GM18867 (cell line): ENCODE measurements around the gene SLC25A17.
"Not testable (repeated sequence)": the region's sequence is repeated elsewhere in the genome, so short reads cannot be mapped to it uniquely, and the experiment has no call there.

ENCODE experiments used
- ATAC-seq: cut with Tn5 transposase; IDR thresholded peaks from one replicate; pipeline ENCODE4 v1.9.1; 2021; ENCODE audit warnings: mild to moderate bottlenecking, moderate library complexity; ENCODE audit not compliant: unreplicated experiment

The SLC25A17 gene

DNA sequence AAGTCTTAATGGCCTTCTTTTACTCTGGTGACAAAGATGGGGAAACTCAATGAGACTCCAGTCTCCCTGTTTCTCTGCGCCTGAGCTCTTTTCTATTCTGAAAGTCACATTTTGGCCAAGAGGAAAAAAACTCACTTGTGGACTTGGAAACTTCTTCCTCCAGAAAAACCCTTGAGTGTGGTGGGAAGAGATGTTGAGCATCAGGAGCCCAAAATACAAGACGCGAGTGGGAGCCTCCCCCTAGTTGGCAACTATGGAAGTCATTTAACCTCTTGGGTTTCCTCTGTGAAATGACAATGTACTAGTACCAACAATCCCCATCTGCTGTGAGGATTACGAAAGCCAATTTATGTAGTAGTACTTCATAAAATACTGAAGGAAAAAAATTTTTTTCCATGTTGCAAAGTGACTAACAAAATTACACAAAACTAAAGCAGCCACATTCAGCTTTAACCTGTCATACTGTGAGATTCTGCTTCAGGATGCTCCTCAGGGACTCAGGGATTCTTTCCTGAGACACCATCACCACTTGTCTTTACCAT lies 524 bp upstream of the SLC25A17 start:
- ATAC-seq: no peak

DNA sequence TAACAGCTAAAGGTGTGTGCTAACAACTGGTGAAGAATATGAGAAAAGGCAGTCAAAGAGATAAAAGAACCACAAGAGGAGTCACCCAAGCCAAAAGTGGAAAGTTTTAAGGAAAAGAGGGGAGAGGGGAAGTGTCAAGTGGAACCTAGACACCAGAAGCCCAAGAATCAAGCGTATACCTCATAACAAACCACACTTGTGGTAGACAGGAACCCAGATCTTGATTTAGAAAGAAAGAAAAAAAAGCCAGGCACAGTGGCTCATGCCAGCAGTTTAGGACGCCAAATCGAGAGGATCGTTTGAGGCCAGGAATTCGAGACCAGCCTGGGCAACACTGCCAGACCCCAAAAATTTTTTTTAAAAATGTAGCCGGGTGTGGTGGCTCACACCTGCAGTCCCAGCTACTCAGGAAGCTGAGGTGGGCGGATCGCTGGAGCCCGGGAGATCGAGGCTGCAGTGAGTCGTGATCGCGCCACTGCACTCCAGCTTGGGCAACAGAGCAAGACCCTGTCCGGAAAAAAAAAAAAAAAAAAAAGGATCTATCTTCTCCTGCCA lies 877 bp downstream of the SLC25A17 start:
- no peak for ATAC-seq

DNA sequence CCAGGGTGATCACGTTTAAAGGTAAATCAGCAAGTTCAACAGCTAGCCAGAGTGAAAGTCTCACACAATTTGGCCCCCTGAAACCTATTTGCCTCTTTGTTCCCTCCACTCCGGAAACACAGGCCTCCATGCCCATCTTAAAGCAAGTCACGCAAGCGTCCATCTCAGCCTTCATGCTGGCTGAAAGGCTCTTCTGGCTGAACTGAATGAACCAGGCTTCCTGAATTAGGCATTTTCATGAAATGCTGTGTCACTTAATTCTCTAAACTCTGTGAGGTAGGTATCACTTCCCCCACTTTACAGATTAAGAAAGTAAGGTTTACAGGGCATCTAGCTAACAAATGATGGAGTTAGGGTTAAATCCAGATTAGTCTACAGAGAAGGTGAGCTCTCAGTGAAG lies 1.4 kb downstream of the SLC25A17 start:
- ATAC-seq: no peak

DNA sequence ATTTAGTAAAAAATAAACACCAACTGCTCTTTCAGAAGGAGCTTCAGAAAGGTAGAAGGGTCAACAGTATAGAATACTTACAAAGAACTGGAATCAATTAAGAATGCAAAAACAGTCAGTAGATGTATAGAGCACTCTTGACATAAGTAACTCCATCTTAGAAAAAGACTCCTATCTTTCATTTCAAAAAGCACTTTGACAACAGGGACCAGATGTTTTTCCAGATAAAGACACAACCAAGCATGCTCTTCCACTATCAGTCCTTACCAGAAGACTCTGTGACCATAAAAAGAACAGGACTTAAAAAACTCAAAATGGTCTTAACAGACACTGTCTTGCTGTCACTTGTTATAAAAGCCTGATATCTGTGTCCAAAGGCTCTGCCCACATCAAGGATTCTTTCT lies 5.2 kb downstream of the SLC25A17 start:
- no peak for ATAC-seq

DNA sequence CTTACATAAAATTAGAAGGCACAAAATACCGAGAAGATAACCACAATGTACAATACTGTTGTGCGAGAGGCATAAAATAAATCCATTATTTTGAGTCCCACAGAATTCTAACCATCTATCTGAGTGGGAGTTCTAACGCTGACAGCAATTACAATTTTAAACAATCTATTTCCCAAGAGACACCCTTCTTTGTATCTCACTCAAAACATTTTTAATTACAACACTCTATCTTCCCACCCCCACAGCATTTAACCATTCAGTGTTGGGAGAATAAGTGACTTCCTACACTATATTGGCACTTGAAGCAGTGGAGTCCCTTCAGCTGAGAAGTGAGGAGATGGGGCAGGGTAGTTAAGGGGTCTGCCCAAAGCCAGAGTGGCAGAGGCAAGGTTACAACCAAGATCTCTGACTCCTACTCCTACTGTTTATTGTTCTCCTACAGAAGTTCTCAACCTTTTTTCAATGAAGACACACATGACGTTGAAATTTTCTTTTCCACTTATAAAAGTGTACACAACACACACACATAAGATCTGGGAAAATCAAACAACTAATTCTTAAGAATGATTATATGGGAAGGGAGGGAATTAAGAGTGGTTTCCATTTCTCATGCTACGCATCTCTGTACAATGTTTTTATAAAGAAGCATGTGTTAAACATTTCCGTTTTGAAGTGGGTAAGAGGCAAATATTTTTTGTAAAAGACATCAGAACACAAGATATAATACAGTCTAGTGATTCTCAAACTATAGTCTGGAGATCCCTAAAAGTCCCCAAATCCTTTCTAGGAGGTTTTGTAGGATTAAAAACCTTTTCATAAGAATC lies 10.9 kb downstream of the SLC25A17 start:
- ATAC-seq: no peak

DNA sequence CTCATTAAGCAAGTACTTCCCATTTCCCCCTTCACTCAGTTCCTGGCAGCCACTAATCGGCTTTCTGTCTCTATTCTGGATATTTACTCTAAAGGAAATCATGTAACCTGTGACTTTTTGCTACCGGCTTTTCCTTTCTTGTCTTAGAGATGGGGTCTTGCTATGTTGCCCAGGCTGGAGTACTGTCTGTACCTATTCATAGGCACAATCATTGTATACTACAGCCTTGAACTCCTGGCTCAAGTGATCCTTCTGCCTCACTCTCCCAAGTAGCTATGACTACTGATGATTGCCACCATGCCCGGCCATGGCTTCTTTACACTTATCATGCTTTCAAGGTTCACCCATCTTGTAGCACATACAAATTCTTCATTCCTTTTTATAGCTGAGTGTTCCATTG lies 12.4 kb downstream of the SLC25A17 start:
- ATAC-seq: no peak

DNA sequence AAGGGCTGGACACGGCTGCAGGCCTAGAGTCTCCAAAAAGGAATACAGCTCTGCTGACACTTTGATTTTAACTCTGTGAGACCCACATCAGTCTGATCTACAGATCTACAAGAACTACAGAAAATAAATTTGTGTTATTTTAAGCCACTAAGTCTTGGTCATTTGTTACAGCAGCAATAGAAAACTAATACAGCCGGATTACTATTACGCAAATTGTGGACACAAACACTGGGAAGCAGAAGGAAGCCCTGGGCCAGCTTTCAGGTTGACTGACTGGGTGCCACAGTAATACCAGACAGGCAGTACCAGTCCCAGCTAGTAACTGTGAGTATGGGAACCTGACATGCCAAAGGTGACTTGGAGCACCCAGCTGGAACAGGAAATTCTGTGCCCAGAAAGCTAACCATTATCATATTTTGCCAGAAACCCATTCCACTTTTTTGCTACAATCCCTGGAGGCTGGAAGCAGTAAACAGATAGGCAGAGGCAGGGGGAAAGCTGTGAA lies 13.4 kb downstream of the SLC25A17 start:
- ATAC-seq: no peak

DNA sequence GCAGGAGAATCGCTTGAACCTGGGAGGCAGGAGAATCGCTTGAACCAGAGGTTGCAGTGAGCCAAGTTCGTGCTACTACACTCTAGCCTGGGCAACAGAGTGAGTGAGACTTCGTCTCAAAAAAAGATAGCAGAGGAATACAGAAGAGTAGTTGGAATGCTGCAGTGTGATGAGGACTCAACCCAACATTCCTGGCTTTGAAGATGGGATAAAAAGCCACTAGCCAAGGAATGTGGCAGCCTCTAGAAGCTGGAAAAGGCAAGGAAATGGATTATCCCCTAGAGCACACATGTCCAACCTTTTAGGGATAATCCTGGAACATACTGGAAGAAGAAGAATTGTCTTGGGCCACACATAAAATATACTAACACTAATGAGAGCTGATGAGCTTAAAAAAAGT lies 13.9 kb downstream of the SLC25A17 start:
- no peak for ATAC-seq

DNA sequence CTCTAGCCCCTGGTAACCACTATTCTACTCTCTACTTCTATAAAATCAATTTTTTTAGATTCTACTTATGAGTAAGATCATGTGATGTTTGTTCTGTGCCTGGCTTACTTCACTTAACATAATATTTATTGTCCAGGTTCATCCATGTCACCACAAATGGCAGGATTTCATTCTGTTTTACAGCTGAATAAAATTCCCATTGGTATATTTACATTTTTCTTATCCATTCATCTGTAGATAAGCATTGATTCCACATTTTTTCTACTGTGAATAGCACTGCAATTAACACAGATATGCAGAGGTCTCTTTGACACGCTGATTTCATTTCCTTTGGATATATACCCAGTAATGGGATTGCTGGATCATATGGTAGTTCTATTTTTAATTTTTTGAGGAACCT lies 15.8 kb downstream of the SLC25A17 start:
- ATAC-seq: no peak

DNA sequence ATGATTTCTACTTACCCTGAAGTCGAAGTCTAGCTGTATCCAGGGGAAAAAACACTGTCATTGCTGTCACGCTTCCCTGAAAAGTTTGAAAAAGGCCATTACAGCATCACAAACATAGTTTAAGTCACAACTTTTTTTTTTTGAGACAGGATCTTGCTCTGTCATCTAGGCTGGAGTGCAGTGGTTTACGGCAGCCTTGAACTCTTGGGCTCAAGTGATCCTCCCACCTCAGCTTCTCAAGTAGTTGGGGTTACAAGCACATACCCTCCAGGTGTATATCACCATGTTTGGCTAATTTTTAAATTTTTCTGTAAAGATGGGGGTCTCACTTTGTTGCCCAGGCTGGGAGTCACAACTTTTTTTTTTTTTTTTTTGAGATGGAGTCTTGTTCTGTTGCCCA lies 20.1 kb downstream of the SLC25A17 start:
- ATAC-seq: no peak

DNA sequence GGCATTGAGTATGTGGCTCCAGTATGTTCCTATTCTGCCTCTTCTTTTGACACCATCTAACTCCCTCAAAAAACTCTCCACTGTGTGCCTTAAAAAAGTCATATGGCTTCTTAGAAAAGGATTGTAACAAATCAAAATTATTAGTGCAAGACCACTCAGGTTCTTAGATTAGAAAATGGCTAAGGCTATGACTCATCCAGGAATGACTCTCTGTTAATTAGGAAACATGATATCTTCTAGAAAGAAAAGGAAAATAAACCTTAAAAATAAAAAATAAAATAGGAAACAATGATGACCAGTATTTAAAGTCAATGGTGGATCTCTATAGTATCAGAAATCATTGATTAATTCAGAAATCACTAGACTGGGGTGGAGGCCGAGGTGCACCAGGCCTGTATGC lies 21.7 kb downstream of the SLC25A17 start:
- ATAC-seq: no peak

DNA sequence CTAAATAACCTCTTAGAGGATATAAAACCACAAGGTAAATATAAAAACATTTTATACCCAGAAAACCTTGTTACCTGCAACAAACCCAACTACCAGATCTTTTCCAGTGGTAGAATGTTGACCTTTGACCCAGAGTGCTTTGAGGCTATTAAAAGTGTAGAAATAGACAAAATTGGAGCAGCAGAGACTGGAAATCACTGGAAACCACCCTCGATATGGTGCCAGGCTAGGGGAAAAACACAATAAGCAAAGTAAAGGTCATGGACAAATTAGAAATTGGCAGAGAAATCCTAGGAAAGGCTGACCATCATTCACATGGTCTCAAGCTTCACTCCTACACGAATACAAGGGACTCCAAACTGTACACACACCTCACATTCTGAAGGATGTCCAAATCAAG lies 26.7 kb downstream of the SLC25A17 start:
- no peak for ATAC-seq

DNA sequence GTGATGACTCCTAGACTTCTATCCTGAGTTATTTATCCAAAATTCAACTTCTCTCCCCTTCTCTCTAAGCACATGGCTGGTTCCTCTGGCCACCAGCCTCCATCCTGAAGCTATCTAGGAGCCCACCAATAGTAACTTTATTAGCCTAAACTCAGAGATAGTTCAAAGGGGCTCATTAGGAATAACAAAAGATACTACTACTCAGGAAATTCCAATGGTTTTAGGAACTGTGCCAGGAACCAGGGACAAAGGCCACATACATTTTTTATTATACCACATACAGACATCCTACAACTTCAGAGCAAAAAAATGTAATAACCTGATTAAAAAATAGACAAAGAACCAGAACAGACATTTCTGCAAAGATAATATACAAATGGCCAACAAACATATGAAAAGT lies 27.9 kb downstream of the SLC25A17 start:
- no peak for ATAC-seq

DNA sequence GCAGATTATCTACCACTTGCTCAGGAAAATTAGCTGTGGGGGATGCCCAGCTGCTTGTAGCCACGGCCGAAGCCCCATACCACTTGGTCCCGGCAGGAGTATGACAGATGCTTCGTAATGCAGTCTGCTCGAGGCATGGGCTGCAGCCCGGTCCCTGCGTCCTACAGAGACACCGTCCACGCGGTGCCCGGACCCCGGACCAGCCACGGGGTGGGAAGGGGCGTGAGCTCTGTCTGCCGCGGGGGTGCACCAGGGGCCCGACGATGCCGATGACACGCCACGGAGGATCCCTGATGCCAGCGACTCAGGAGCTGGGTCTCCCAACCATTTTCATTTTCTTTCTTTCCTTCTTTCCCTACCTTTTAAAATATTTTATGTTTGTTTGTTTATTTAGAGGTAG lies 30.0 kb downstream of the SLC25A17 start:
- ATAC-seq: no peak

DNA sequence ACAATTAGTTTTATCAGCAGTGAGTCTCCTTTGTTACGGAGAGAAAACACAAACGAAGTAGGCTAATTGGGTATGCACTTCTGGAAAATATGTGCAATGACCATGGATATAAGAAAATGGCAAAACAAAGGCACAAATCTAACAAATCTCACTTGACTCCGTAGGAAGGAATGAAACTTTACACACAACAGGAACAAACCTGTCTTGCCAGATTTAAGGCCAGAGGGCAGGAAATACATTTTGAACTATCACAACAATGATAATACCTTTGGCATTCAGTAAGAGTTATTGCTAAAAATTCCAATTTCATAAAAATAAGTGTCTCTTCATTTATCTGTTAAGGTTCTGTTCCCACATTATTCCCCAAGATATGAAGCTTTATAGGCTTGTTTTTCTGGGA lies 36.6 kb downstream of the SLC25A17 start:
- ATAC-seq: no peak

DNA sequence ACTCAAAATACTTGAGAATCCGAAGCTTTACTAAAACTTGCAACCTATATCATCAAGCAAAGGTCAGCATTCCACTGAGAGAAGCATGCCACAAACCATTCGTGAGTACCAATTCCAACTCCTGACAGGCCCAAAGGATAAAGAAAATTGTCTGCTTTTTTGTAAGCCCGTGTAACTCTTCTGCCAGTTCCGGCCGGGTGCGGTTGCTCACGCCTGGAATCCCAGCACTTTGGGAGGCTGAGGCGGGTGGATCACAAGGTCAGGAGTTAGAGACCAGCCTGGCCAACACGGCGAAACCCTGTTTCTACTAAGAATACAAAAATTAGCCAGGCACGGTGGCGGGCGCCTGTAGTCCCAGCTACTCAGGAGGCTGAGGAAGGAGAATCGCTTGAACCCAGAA lies 37.4 kb downstream of the SLC25A17 start:
- ATAC-seq: not testable (repeated sequence)

DNA sequence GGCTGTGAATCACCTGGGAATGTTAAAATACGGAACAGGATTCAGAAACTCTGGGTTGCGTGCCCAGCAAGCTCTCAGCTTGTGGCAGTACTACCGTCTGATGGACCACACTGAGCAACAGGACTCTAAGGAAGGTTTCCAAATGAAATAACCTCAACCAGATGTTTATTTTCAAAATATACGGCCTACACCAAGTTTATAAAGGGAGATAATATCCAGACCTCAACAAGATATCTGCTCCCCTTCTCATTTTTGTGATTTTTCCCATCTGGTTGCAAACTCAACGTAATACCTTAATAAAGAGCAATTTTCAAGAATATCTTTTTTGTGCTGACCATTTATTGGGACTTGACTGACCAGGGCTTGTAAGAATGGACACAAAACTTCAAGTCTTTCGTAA lies 49.4 kb downstream of the SLC25A17 start:
- ATAC-seq: no peak

DNA sequence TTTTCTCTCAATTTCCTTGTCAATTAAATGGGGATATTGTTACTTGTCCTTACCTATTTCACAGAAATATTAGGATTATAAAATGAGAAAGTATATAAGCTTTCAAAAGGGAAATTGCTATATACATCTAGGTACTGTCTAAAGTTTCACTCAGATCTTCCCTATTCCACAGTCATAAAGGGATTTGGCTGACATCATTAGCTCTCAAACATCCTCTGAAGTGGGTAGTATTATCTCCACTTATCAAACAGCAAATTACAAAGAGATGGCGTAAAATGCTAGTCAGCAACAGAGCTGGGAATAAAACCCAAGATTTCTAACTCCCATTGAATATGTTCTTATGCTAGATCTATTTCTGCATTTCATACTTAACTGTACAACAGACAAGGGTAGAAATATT lies 50.9 kb downstream of the SLC25A17 start:
- ATAC-seq: no peak

DNA sequence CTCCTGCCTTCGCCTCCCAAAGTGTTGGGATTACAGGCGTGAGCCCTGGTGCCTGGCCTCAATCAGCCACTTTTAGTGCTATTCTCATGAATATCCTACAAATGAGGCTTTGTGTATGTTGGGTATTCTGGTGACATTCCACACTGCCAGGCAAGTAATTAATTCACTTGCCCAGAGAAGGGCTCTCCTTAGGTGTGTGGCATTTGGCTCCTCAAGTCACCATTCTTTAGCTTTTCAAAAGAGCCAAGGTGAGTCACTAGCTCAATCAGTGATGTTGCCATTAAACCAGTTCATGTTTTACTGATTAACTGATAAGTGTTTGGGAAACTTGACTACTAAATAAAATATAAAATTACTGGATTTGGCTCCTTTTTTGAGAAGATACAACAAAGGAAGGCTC lies 52.2 kb downstream of the SLC25A17 start:
- no peak for ATAC-seq

DNA sequence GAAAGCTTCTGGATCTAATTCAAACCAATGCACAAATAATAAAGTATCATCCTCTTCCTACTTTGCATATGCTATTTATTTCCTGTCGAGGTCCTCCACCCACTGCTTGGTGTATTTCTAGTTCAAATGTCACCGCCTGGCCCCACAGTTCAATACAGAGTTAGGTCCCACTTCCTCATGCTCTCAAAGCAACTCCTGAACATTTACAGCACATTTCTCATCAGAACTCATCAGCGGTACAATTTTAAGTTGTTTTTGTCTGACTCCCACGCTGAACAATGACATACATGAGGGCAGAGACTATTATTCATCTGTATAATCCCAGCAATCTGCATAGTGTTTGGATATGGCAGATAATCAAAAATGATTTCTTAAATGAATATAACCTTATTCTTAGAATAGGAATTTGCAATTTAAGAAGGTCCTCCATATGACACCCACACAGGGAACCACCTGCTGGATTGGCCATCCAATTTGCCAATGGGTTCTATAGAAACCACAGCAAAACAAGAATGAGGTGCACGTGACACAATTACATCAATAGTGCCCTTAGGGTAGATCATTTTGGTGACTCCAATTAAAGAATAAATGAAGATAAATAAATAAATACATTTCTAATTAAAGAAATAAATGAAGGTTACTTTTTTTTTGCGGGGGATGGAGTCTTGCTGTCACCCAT lies 54.2 kb downstream of the SLC25A17 start:
- no peak for ATAC-seq

DNA sequence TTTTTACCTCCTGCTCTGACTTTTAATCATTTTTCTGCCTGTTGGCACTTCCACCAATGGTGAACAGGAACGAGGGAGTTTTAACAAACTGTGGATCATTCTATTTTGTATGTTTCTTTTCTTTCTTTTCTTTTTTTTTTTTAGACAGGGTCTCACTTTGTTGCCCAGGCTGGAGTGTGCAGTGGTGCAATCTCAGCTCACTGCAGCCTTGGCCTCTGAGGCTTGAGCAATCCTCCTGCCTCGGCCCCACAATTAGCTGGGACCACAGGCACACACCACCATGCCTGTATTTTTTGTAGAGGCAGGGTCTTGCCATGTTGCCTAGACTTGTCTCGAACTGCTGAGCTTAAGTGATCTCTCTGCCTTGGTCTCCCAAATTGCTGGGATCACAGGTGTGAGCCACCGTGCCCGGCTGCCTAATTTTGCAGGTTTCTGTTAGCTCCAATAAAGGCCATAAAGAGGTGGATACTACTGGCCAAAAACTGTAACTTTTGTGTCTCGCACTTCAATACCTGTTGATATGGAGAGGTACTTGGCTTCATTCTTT lies 59.8 kb downstream of the SLC25A17 start:
- no peak for ATAC-seq
